Measurements from ENCODE around the gene TREH. TPM values are rescaled to one million over a fixed set of nuclear protein-coding genes. Genes with fewer than 3 reads are reported as not detected.
A peak's percentile ranks its signal among the peaks of the same experiment; 100 is the strongest.
"Not testable (repeated sequence)": the region's sequence is repeated elsewhere in the genome, so short reads cannot be mapped to it uniquely, and the experiment has no call there.

Gene TREH
- total and polyA plus RNA-seq, 8 donors, result 0.20 to 0.42 (median 0.24) TPM; not detected in 3

DNA sequence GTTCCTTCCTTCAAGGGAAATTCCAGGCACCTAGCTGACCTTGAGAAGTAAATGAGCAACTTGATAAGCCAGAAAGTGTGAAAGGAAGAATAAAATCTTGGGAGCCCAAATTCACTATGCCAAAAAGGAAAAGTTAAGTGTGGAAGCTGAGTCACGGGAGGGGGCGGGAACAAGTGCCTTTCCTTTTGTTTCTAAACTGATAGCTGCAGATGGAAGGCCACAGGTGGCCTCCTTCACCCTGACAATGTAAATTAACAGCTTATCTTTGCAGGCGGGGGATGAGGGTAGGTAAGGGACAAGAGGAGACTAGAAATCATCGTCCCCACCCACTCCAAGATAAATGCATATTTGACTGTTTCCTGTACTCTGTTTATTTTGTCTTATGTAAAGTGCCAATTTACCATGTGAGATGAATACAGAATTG, 36.4 kb upstream of the TREH start:
- Histone ChIP-seq H3K9me3 (no peaks in the 10 kb centered on the region), H3K36me3 (no peaks in the 10 kb centered on the region), H3K4me3 (no peak overlapping the region), H3K27ac (peak overlapping the region; percentile 1 to 46), H3K27me3 (no peaks in the 10 kb centered on the region), H3K4me1 (peaks cover 0 to 10% of the 10 kb centered on the region in 2 donors)
- peak; percentile 73 for ATAC-seq
- no peak for DNase-seq
- intact Hi-C loops (cut with DNase I), result no loop called here
- TF ChIP-seq, protein P1, sequence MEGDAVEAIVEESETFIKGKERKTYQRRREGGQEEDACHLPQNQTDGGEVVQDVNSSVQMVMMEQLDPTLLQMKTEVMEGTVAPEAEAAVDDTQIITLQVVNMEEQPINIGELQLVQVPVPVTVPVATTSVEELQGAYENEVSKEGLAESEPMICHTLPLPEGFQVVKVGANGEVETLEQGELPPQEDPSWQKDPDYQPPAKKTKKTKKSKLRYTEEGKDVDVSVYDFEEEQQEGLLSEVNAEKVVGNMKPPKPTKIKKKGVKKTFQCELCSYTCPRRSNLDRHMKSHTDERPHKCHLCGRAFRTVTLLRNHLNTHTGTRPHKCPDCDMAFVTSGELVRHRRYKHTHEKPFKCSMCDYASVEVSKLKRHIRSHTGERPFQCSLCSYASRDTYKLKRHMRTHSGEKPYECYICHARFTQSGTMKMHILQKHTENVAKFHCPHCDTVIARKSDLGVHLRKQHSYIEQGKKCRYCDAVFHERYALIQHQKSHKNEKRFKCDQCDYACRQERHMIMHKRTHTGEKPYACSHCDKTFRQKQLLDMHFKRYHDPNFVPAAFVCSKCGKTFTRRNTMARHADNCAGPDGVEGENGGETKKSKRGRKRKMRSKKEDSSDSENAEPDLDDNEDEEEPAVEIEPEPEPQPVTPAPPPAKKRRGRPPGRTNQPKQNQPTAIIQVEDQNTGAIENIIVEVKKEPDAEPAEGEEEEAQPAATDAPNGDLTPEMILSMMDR (IDR thresholded peaks at IDR 0.05), result no peak

DNA sequence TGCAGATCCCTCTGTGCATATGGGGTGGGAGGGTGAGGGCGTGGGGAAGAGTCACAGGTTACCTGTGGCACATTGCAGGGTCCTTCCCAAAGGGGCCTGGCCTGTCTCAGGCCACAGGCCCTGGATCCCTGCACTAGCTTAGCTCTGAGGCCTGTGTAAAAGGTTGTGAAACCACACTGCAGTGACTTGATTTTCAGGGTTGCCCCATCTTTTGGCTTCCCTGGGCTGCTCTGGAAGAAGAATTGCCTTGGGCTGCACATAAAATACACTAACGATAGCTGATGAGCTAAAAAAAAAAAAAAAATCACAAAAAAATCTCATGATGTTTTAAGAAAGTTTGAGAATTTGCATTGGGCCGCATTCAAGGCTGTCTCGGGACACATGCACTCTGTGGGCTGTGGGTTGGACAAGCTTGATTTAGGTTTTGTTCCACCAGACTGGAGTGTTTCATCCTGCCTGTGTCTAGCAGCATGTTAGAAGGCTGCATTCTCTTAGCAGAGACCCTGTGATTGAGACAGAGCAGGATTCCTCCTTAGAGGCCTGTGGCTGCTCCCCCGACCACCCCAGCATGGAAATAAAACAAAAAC, 35.9 kb upstream of the TREH start:
- Histone ChIP-seq H3K27me3 (no peaks in the 10 kb centered on the region), H3K4me1 (peaks cover 0 to 10% of the 10 kb centered on the region in 2 donors), H3K36me3 (no peaks in the 10 kb centered on the region), H3K4me3 (no peak overlapping the region), H3K27ac (peak overlapping the region; percentile 1 to 46), H3K9me3 (no peaks in the 10 kb centered on the region)
- no peak for DNase-seq
- intact Hi-C loops (cut with DNase I), result no loop called here
- peak; percentile 84 for ATAC-seq
- TF ChIP-seq, protein P1 (IDR thresholded peaks at IDR 0.05), result no peak

DNA sequence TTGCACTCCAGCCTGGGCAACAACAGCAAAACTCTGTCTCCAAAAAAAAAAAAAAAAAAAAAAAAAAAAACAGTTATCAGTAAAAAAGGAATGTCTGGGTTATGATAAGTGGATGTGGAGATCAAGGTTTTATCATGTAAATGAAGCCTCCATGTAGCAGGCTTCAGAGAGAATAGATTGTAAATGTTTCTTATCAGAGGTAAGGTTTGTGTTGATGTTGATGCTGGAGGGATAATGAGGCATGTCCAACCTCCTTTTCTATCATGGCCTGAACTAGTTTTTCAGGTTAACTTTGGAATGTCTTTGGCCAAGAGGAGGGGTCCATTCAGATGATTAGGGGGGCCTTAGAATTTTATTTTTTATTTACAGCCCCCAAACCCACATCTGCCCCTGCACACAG, 35.4 kb upstream of the TREH start:
- DNase-seq (no peak), ATAC-seq (no peak)
- Histone ChIP-seq H3K9me3 (no peaks in the 10 kb centered on the region), H3K4me1 (peaks cover 0 to 10% of the 10 kb centered on the region in 2 donors), H3K36me3 (no peaks in the 10 kb centered on the region), H3K27ac (no peak overlapping the region), H3K27me3 (no peaks in the 10 kb centered on the region), H3K4me3 (no peak overlapping the region)
- intact Hi-C loops (cut with DNase I), result no loop called here
- TF ChIP-seq, protein P1 (IDR thresholded peaks at IDR 0.05), result no peak

GRCh38 chr11:118714416-118714815, 35.0 kb upstream of the TREH start:
- H3K4me1 ChIP-seq; intact Hi-C loops (cut with DNase I); H3K27me3 ChIP-seq; H3K27ac ChIP-seq; H3K36me3 ChIP-seq; DNase-seq; H3K9me3 ChIP-seq; ATAC-seq; H3K4me3 ChIP-seq: not testable (repeated sequence)

DNA sequence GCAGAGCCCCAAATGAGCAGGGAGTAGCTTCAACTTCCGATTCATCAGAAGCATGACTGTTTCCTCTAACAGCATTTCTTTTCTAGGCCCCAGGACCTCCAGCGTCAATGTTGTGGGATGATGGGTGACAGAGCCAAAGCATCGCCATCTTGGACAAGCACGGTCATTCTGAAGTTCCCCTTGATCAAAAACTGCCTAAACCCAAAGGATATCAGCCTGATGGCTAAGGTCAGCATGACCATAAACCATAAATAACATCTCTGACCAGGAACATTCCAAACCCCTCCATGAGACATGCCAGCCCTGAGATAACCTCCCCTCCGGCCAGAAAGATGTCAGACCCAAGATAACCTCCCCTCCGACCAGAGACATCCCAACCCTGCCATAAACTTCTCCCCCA, 28.8 kb upstream of the TREH start:
- Histone ChIP-seq H3K36me3 (no peaks in the 10 kb centered on the region), H3K27me3 (peaks cover 0 to 8% of the 10 kb centered on the region in 2 donors), H3K4me1 (peaks cover 0 to 7% of the 10 kb centered on the region in 2 donors), H3K9me3 (no peaks in the 10 kb centered on the region), H3K4me3 (no peak overlapping the region), H3K27ac (no peak overlapping the region)
- intact Hi-C loops (cut with DNase I), result no loop called here
- TF ChIP-seq, protein P1 (IDR thresholded peaks at IDR 0.05), result no peak
- DNase-seq (no peak), ATAC-seq (no peak)

DNA sequence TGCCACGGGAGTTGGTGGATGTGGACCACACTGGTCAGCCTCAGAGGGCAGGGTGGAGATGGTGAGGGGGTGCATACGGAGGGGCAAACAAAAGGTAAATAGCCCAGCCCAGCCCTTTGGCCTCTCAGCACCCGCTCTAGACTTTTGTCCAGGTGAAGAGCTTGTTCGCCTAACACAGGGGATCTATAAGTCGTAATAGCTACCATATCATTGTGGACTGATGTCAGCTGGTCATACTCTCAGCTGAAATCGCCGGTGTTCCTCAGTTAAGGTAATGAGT, 27.0 kb upstream of the TREH start:
- no peak for DNase-seq
- no peaks in the 10 kb centered on the region for H3K36me3 ChIP-seq
- TF ChIP-seq, protein P1 (IDR thresholded peaks at IDR 0.05), result no peak
- no peak for ATAC-seq
- peaks cover 0 to 7% of the 10 kb centered on the region in 2 donors for H3K4me1 ChIP-seq
- H3K27ac ChIP-seq, result no peak overlapping the region
- H3K9me3 ChIP-seq, result no peaks in the 10 kb centered on the region
- no peak overlapping the region for H3K4me3 ChIP-seq
- intact Hi-C loops (cut with DNase I), result no loop called here
- H3K27me3 ChIP-seq, result peaks cover 0 to 8% of the 10 kb centered on the region in 2 donors
